CD4-positive, alpha-beta T cell treated with Interleukin-12 subunit alpha and Interleukin-12 subunit beta, for 1 hour (primary cell): ENCODE results near the gene PPIG.
"Not testable (repeated sequence)": the region's sequence is repeated elsewhere in the genome, so short reads cannot be mapped to it uniquely, and the experiment has no call there.

Experiments
- DNase-seq: peaks from one replicate; pipeline ENCODE4 v3.0.0-alpha.2; 2020

PPIG gene

GRCh38 chr2:169584005-169584877 lies at the start of gene PPIG:
Gene PPIG (plus strand): TSS chr2:169584351. CDS start chr2:169604042, 19,691 bp downstream.
- DNase-seq = peak; percentile 89

- not testable (repeated sequence) for DNase-seq
Observed at GRCh38 chr2:169539460-169539859, 44.7 kb upstream of the PPIG start.

GRCh38 chr2:169540146-169540545 lies 44.0 kb upstream of the PPIG start:
- no peak for DNase-seq

DNA sequence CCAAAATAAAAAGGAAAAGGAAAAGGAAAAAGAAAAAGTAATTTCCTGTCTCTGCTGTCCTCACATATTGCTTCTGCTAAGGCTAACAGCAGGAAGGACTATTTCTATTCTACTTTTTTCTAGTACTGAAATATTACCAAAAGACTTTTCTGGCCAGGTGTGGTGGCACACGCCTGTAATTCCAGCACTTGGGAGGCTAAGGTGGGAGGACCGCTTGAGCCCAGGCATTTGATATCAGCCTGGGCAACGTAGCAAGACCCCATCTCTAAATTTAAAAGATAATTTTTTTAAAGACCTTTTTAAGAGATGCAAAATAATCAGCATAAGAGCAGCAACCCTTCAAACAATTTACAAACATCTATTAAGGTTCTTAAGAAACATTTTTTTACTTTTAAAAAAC lies 41.7 kb upstream of the PPIG start:
- no peak for DNase-seq

DNA sequence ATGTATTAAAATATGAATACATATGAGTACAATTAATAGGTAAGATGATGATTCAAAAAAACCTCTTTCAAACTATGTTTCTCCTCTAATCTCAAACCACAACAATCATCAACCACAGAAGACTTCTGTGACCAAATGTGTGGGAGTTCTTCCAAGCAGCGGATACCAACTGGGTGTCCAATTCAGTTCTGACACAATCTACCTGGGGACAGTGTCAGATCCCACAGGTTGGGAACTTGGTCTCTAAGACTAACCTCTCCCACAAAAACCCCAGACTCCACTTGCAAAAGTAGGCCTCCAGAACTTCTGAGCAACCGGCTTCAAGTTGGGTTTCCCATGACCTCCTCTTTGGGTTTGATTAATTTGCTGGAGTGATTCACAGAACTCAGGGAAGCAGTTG lies 37.4 kb upstream of the PPIG start:
- DNase-seq = no peak

GRCh38 chr2:169561364-169561763 lies 22.8 kb upstream of the PPIG start:
- DNase-seq = no peak

GRCh38 chr2:169562084-169562483 lies 22.1 kb upstream of the PPIG start:
- DNase-seq = not testable (repeated sequence)

GRCh38 chr2:169562519-169562918 lies 21.6 kb upstream of the PPIG start:
- no peak for DNase-seq

DNA sequence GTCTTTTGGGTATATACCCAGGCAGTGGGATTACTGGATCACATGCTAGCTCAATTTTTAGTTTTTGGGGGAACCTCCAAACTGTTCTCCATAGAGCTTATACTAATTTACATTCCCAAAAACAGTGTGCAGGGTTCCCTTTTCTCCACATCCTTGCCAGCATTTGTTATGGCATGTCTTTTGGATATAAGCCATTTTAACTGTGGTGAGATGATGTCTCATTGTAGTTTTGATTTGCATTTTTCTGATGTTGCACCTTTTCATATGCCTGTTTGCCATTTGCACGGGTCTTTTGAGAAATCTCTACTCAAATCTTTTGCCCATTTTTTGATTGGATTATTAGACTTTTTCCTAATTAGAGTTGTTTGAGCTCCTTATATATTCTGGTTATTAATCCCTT lies 18.5 kb upstream of the PPIG start:
- no peak for DNase-seq

DNA sequence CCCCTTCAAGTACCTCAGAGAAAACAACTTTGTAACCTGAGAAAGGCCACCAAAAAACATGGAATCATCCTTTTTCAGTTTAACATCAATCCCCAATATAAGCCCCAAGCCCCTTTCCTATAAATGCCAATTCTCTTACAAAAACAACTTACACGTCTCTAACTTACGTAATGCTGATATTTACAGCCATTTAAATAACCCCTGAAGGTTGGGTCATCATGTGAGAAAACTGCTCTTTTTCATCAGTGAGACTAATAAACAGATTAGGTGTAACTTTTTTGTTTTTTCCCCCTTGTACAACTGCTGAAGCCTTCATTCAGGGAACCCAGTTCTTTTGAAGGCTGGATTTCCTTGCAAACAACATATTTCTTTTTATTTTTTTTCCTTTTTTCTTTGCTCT lies 14.2 kb upstream of the PPIG start:
- DNase-seq = no peak

DNA sequence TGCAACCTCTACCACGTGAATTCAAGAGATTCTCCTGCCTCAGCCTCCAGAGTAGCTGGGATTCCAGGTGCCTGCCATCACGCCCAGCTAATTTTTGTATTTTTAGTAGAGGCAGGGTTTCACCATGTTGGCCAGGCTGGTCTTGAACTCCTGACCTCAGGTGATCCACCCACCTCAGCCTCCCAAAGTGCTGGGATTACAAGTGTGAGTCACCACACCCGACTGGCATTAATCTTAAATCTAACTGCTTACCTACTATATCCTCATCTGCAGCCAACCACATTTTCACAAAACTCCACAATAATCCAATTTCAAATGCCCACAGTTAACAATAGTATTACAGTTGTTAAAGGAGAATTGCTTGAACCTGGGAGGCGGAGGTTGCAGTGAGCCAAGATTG lies 13.4 kb upstream of the PPIG start:
- DNase-seq = not testable (repeated sequence)

- DNase-seq = no peak
Observed at GRCh38 chr2:169571571-169571970, 12.6 kb upstream of the PPIG start.

DNA sequence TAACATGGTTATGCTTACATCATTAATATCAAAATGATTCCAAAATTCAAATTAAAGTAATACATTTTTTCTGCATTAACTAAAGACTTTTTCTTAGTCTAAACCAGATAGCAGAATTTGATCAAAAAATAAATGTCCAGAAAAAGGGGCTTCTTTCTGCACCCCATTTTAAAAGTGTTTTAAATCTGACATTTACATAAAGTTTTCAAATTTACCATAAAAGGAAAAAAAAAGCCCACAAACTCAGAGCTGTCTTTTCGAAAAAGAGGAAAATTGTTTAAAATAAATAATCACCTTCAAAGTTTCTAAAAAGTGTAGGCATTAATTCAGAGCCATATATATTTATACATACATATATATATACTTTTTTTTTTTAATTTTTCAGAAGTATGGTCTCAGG lies 12.0 kb upstream of the PPIG start:
- no peak for DNase-seq

DNA sequence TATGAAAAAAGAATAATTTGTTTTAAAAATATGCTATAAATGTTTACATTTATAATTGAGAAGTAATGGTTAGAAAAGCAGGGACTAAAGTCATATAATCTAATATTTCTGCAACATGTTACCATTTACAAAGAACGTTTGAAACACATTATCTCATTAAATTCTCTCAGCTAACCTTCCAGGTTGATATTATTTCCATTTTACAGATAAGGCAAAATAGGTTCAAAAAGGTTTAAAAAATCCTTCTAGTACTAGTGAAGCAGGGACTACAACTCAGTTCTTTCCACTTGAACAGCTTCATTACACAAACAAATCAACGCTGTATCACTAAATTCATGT lies 11.4 kb upstream of the PPIG start:
- no peak for DNase-seq

DNA sequence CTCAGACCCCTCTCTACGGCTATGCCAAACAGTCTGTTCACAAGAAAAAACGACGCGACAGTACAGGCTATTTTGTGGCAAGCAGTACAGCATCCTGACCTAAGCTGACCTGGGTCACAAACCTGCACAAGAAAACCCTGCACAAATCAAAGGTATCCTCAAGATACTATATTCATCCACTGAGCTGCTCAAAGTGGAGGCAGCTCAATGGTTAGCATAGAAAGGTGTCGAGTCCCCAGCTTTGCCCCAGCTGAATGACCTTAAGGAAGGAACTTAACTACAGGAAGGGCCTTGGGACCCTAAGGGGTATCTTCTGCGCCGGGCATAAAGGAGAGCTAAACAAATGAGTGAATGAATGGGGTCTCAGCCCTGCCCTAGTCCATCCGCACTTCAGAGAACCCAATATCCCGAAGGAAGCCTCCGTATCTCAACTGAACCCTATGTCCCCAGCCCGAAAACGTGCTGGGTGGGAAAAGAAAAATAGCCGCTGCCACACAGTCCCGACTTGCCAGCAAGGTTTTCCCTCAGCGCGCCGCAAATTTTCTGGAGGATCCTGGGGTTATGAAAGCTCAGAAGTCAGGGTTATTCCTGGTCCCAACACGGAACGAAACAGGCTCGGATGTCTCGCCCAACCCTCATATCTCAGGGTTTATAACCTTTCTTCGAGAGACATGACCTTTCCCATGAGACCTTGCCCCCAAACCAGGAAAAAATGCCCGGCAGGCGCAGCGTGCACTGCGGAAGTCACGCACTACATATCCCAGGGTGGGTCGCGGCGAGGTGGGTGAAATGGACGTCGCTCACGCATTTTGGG lies 10.8 kb upstream of the PPIG start, which contains the start of gene FASTKD1:
Gene FASTKD1, minus strand, starts transcription at position 706 of the 814 bp plus-strand sequence. CDS start 1,836 bp downstream, outside the sequence.
- DNase-seq = peak; percentile 90

DNA sequence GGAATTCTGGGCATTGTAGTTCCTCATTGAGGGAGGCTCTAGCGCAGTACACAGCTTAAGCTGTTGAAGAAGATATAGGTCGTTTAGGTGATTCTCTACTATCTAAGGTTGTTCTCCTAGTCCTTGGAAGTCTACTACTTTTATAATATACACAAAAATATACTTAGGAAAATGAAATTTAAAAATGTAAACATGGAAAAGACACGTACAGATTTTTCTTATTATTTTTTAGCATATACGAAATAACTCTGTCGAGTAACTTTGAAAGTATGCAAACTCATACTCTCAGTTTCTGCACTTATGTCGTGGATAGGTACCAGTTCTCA lies 10.2 kb upstream of the PPIG start:
- DNase-seq = no peak

GRCh38 chr2:169574539-169574938 lies 9.6 kb upstream of the PPIG start:
- DNase-seq = not testable (repeated sequence)

- DNase-seq = not testable (repeated sequence)
Observed at GRCh38 chr2:169575264-169575663, 8.9 kb upstream of the PPIG start.

GRCh38 chr2:169579044-169579443 lies 5.1 kb upstream of the PPIG start:
- no peak for DNase-seq

DNA sequence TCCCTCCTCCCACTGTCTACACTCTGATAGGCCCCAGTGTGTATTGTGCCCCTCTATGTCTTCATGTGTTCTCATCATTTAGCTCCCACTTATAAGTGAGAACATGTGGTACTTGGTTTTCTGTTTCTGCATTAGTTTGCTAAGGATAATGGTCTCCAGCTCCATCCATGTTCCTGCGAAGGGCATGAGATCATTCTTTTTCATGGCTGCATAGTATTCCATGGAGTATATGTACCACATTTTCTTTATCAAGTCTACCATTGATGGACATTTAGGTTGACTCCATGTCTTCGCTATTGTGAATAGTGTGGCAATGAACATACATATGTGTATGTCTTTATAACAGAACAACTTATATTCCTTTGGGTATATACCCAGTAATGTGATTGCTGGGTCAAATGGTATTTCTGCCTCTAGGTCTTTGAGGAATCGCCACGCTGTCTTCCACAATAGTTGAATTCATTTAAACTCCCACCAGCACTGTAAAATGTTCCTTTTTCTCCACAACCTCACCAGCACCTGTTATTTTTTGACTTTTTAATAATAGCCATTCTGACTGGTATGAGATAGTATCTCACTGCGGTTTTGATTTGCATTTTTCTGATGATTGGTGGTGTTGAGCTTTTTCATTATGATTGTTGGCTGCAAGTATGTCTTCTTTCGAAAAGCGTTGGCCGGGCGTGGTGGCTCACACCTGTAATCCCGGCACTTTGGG lies 1.4 kb upstream of the PPIG start:
- DNase-seq = not testable (repeated sequence)

- DNase-seq = no peak
Observed at GRCh38 chr2:169583518-169583917, 633 bp upstream of the PPIG start.

GRCh38 chr2:169585673-169586072 lies 1.5 kb downstream of the PPIG start:
- no peak for DNase-seq

DNA sequence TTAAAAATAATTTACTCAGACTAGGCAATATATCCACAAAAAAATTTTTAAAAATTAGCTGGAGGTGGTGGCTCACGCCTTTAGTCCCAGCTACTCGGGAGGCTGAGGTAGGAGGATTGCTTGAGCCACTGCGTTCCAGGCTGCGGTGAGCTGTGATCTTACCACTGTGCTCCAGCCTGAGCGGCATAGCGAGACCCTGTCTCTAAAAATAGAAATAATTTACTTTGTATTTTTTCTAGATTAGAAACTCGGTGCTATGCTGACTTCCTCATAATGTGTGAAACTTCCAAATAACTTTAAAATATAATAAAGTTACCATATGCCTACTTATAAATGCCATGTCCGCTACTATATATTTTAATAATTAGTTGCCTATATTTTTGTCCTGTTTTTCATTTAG lies 6.7 kb downstream of the PPIG start:
- no peak for DNase-seq
